ENCODE data around the gene GBX2. TPM values are rescaled to one million over a fixed set of nuclear protein-coding genes. Genes with fewer than 3 reads are reported as not detected.

GBX2 gene
- total RNA-seq, 1 experiment from 2014 or later, result 25.6 TPM

GRCh38 chr2:236214376-236214995 lies 46.3 kb upstream of the GBX2 start (continued):
- TF ChIP-seq NR3C1 (CRISPR knock-in tag; conservative IDR thresholded peaks at IDR 0.05; ENCODE audit: low read depth) (no peak), ZNF121 (CRISPR knock-in tag; IDR thresholded peaks at IDR 0.05) (no peak), ATF3 (CRISPR knock-in tag; conservative IDR thresholded peaks at IDR 0.05) (no peak), TEAD1 (CRISPR knock-in tag; IDR thresholded peaks at IDR 0.05) (no peak), FOXP1 (CRISPR knock-in tag; IDR thresholded peaks at IDR 0.05; ENCODE audit: borderline replicate concordance) (no peak), ESRRA (CRISPR knock-in tag; IDR thresholded peaks at IDR 0.05; ENCODE audit: borderline replicate concordance) (no peak), E2F4 (CRISPR knock-in tag; IDR thresholded peaks at IDR 0.05; ENCODE audit: borderline replicate concordance, low read depth) (no peak), ETV6 (CRISPR knock-in tag; IDR thresholded peaks at IDR 0.05) (no peak), MXD4 (CRISPR knock-in tag; IDR thresholded peaks at IDR 0.05; ENCODE audit: borderline replicate concordance) (no peak), TP53 (CRISPR knock-in tag; IDR thresholded peaks at IDR 0.05) (no peak)
- TF ChIP-seq, protein P1, sequence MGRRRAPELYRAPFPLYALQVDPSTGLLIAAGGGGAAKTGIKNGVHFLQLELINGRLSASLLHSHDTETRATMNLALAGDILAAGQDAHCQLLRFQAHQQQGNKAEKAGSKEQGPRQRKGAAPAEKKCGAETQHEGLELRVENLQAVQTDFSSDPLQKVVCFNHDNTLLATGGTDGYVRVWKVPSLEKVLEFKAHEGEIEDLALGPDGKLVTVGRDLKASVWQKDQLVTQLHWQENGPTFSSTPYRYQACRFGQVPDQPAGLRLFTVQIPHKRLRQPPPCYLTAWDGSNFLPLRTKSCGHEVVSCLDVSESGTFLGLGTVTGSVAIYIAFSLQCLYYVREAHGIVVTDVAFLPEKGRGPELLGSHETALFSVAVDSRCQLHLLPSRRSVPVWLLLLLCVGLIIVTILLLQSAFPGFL (CRISPR knock-in tag; IDR thresholded peaks at IDR 0.05; ENCODE audit: borderline replicate concordance), result no peak
- TF ChIP-seq, protein P2, sequence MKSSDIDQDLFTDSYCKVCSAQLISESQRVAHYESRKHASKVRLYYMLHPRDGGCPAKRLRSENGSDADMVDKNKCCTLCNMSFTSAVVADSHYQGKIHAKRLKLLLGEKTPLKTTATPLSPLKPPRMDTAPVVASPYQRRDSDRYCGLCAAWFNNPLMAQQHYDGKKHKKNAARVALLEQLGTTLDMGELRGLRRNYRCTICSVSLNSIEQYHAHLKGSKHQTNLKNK (CRISPR knock-in tag; IDR thresholded peaks at IDR 0.05), result no peak

- no peak for TF ChIP-seq FOXJ3 (CRISPR knock-in tag; IDR thresholded peaks at IDR 0.05; ENCODE audit: borderline replicate concordance)
- CTCF ChIA-PET, result no interaction called here
- no peak overlapping the region for H3K4me3 Mint-ChIP-seq
- H3K27ac Mint-ChIP-seq, result no peak overlapping the region
- H3K36me3 Mint-ChIP-seq, result no peaks in the 10 kb centered on the region
- H3K27me3 Mint-ChIP-seq (ENCODE audit: low read depth), result no peaks in the 10 kb centered on the region
- H3K9me3 Mint-ChIP-seq, result no peaks in the 10 kb centered on the region
- DNase-seq (ENCODE audit: low spot score) (no peak), ATAC-seq (no peak)
- POLR2A ChIA-PET, result no interaction called here
- H3K4me1 Mint-ChIP-seq, result peaks cover 18% of the 10 kb centered on the region
Measured at GRCh38 chr2:236211296-236211695, 43.1 kb upstream of the GBX2 start.

DNA sequence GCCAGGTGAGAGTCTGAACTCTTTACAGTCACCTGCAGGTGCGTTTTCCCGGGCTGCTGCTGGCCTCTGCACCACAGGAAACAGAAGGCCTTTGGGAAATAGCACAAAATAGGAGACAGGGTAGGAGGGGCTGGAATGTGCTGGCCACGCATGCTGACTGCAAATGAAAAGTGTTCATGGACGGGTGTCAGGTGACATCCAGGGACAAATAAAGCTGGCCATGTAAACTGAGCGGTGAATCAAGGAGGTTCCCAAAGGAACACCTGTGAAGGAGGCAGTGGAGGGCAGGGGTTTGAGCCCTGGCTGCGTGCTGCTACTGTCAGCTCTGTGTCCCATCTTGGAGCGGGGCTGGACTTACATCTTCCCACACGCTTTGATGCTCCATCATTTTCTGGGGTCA lies 42.4 kb upstream of the GBX2 start:
- Mint-ChIP-seq H3K27ac (no peak overlapping the region; the same call in 1 of the 2 replicates), H3K9me3 (peaks cover 4% of the 10 kb centered on the region; the same call in 1 of the 2 replicates), H3K4me3 (no peak overlapping the region), H3K36me3 (no peaks in the 10 kb centered on the region), H3K27me3 (ENCODE audit: low read depth) (no peaks in the 10 kb centered on the region), H3K4me1 (peaks cover 18% of the 10 kb centered on the region)
- ATAC-seq (no peak), DNase-seq (ENCODE audit: low spot score) (no peak)
- ChIA-PET POLR2A (interaction anchor here (0.5 kb wide), 1 partner anchor 41 kb away, joined by 3 read pairs; no protein-coding TSS in a partner anchor), CTCF (interaction anchor here (0.8 to 2.4 kb wide), 2 partner anchors 29 to 99 kb away, joined by 3 to 18 read pairs; no protein-coding TSS in a partner anchor)
- TF ChIP-seq ATF2 (CRISPR knock-in tag; IDR thresholded peaks at IDR 0.05; ENCODE audit: borderline replicate concordance, low read depth) (no peak), NFYB (CRISPR knock-in tag; conservative IDR thresholded peaks at IDR 0.05; ENCODE audit: low read depth) (no peak), NR3C1 (CRISPR knock-in tag; conservative IDR thresholded peaks at IDR 0.05; ENCODE audit: low read depth) (no peak), JAZF1 (CRISPR knock-in tag; IDR thresholded peaks at IDR 0.05) (no peak), E2F1 (CRISPR knock-in tag; IDR thresholded peaks at IDR 0.05) (no peak), ZNF138 (CRISPR knock-in tag; conservative IDR thresholded peaks at IDR 0.05) (no peak), SMAD3 (CRISPR knock-in tag; IDR thresholded peaks at IDR 0.05; ENCODE audit: borderline replicate concordance) (no peak), EMX1 (CRISPR knock-in tag; IDR thresholded peaks at IDR 0.05) (no peak), NR1H2 (CRISPR knock-in tag; IDR thresholded peaks at IDR 0.05) (no peak), TEAD1 (CRISPR knock-in tag; IDR thresholded peaks at IDR 0.05) (no peak)
- TF ChIP-seq, protein P3, sequence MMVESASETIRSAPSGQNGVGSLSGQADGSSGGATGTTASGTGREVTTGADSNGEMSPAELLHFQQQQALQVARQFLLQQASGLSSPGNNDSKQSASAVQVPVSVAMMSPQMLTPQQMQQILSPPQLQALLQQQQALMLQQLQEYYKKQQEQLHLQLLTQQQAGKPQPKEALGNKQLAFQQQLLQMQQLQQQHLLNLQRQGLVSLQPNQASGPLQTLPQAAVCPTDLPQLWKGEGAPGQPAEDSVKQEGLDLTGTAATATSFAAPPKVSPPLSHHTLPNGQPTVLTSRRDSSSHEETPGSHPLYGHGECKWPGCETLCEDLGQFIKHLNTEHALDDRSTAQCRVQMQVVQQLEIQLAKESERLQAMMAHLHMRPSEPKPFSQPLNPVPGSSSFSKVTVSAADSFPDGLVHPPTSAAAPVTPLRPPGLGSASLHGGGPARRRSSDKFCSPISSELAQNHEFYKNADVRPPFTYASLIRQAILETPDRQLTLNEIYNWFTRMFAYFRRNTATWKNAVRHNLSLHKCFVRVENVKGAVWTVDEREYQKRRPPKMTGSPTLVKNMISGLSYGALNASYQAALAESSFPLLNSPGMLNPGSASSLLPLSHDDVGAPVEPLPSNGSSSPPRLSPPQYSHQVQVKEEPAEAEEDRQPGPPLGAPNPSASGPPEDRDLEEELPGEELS (CRISPR knock-in tag; IDR thresholded peaks at IDR 0.05), result no peak
- TF ChIP-seq, protein P1 (CRISPR knock-in tag; IDR thresholded peaks at IDR 0.05; ENCODE audit: borderline replicate concordance), result no peak

Measured in WTC11 (cell line).